Chondrocyte (in vitro differentiated cells): ENCODE measurements around the gene ME2. TPM values are rescaled to one million over a fixed set of nuclear protein-coding genes. Genes with fewer than 3 reads are reported as not detected.

Experiments
- DNase-seq: peaks from one replicate; pipeline ENCODE4 v3.0.0; 2021; ENCODE audit warnings: mixed read lengths, low spot score
- H3K27ac Mint-ChIP-seq: one replicate; pipeline ENCODE4 v1.8.0; 2021; ENCODE audit warnings: mild to moderate bottlenecking, moderate library complexity, mixed read lengths; ENCODE audit not compliant: unreplicated experiment
- H3K27me3 Mint-ChIP-seq: 2 replicates; pipeline ENCODE4 v1.8.0; 2021; ENCODE audit warnings: low read depth, mixed read lengths
- H3K36me3 Mint-ChIP-seq: 2 replicates; pipeline ENCODE4 v1.8.0; 2021; ENCODE audit warnings: low read depth, mixed read lengths
- H3K4me1 Mint-ChIP-seq: 2 replicates; pipeline ENCODE4 v1.8.0; 2021; ENCODE audit warnings: low read depth, mild to moderate bottlenecking, mixed read lengths
- H3K4me3 Mint-ChIP-seq: one replicate; pipeline ENCODE4 v1.8.0; 2021; ENCODE audit warnings: mild to moderate bottlenecking, moderate library complexity, mixed read lengths; ENCODE audit not compliant: unreplicated experiment
- H3K9me3 Mint-ChIP-seq: 2 replicates; pipeline ENCODE4 v1.8.0; 2021; ENCODE audit warnings: low read depth, mixed read lengths
- total RNA-seq: library from RNA; stranded (reverse); gene quantifications from 3 replicates; pipeline ENCODE4 v1.2.1, GENCODE V29; 2021
- TF ChIP-seq, protein P1 (sequence below): fragments of 200-600 bp; sonication (generic); IDR thresholded peaks from 2 replicates; pipeline ENCODE4 v1.5.0; 2021; ENCODE audit warnings: antibody characterized with exemption, mild to moderate bottlenecking, moderate library complexity

ME2 gene
- total RNA-seq, 1 donor from 2014 or later: 29.9 TPM

GRCh38 chr18:50896093-50896492, 17.2 kb downstream of the ME2 start:
- Mint-ChIP-seq H3K27ac (no peak overlapping the region), H3K4me3 (no peak overlapping the region), H3K9me3 (no peaks in the 10 kb centered on the region), H3K36me3 (peaks cover 9% of the 10 kb centered on the region), H3K4me1 (peaks cover 16% of the 10 kb centered on the region), H3K27me3 (no peaks in the 10 kb centered on the region)
- DNase-seq: no peak
- TF ChIP-seq, protein P1, sequence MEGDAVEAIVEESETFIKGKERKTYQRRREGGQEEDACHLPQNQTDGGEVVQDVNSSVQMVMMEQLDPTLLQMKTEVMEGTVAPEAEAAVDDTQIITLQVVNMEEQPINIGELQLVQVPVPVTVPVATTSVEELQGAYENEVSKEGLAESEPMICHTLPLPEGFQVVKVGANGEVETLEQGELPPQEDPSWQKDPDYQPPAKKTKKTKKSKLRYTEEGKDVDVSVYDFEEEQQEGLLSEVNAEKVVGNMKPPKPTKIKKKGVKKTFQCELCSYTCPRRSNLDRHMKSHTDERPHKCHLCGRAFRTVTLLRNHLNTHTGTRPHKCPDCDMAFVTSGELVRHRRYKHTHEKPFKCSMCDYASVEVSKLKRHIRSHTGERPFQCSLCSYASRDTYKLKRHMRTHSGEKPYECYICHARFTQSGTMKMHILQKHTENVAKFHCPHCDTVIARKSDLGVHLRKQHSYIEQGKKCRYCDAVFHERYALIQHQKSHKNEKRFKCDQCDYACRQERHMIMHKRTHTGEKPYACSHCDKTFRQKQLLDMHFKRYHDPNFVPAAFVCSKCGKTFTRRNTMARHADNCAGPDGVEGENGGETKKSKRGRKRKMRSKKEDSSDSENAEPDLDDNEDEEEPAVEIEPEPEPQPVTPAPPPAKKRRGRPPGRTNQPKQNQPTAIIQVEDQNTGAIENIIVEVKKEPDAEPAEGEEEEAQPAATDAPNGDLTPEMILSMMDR: no peak

GRCh38 chr18:50898919-50899318, 20.0 kb downstream of the ME2 start:
- Mint-ChIP-seq H3K9me3 (no peaks in the 10 kb centered on the region), H3K4me1 (no peaks in the 10 kb centered on the region), H3K4me3 (no peak overlapping the region), H3K27ac (no peak overlapping the region), H3K27me3 (no peaks in the 10 kb centered on the region), H3K36me3 (peaks cover 9% of the 10 kb centered on the region)
- no peak for DNase-seq
- TF ChIP-seq, protein P1: no peak

- peaks cover 5% of the 10 kb centered on the region for H3K9me3 Mint-ChIP-seq
- peaks cover 15% of the 10 kb centered on the region for H3K36me3 Mint-ChIP-seq
- no peak overlapping the region for H3K4me3 Mint-ChIP-seq
- H3K27me3 Mint-ChIP-seq: no peaks in the 10 kb centered on the region
- H3K4me1 Mint-ChIP-seq: no peaks in the 10 kb centered on the region
- TF ChIP-seq, protein P1: no peak
- DNase-seq: no peak
- no peak overlapping the region for H3K27ac Mint-ChIP-seq
Measured at GRCh38 chr18:50902797-50903196, 23.9 kb downstream of the ME2 start.

GRCh38 chr18:50906843-50907242, 27.9 kb downstream of the ME2 start:
- DNase-seq: no peak
- Mint-ChIP-seq H3K27me3 (no peaks in the 10 kb centered on the region), H3K36me3 (peaks cover 21% of the 10 kb centered on the region), H3K4me3 (no peak overlapping the region), H3K4me1 (no peaks in the 10 kb centered on the region), H3K9me3 (peaks cover 5% of the 10 kb centered on the region), H3K27ac (no peak overlapping the region)
- TF ChIP-seq, protein P1: no peak

- Mint-ChIP-seq H3K9me3 (peaks cover 5% of the 10 kb centered on the region), H3K4me3 (no peak overlapping the region), H3K4me1 (no peaks in the 10 kb centered on the region), H3K27ac (no peak overlapping the region), H3K36me3 (peaks cover 25% of the 10 kb centered on the region), H3K27me3 (no peaks in the 10 kb centered on the region)
- DNase-seq: no peak
- TF ChIP-seq, protein P1: no peak
Measured at GRCh38 chr18:50909261-50909660, 30.3 kb downstream of the ME2 start.
